ENCODE data around the gene C1GALT1.

DNA sequence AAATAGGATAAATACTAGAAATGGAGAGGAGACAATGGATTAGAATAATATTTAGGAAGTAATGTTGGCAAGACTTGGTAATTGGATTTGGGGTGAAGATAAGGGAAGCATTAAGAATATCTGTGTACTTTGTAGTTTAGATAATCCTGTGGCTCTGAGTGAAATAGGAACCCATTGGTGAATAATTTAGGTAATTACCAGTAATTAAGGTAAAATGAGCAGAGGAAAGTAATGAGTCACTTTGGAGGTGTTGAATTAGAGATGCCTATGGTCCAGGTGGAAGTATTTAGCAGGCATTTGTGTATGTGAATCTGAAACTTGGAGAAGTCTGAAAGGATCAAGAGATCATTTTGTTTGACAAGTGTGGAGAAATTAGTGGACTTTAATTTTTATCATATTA, 5.7 kb downstream of the C1GALT1 start:
- TF ChIP-seq, protein P1, sequence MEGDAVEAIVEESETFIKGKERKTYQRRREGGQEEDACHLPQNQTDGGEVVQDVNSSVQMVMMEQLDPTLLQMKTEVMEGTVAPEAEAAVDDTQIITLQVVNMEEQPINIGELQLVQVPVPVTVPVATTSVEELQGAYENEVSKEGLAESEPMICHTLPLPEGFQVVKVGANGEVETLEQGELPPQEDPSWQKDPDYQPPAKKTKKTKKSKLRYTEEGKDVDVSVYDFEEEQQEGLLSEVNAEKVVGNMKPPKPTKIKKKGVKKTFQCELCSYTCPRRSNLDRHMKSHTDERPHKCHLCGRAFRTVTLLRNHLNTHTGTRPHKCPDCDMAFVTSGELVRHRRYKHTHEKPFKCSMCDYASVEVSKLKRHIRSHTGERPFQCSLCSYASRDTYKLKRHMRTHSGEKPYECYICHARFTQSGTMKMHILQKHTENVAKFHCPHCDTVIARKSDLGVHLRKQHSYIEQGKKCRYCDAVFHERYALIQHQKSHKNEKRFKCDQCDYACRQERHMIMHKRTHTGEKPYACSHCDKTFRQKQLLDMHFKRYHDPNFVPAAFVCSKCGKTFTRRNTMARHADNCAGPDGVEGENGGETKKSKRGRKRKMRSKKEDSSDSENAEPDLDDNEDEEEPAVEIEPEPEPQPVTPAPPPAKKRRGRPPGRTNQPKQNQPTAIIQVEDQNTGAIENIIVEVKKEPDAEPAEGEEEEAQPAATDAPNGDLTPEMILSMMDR (IDR thresholded peaks at IDR 0.05) = no peak
- no peak for TF ChIP-seq EZH2 (IDR thresholded peaks at IDR 0.05; ENCODE audit: borderline replicate concordance, insufficient read depth, low read depth, low read length, poor library complexity, severe bottlenecking)
